ENCODE results near the gene EFL1.

The EFL1 gene

GRCh38 chr15:82118040-82118439, 144.5 kb downstream of the EFL1 start:
- TF ChIP-seq, protein P1, sequence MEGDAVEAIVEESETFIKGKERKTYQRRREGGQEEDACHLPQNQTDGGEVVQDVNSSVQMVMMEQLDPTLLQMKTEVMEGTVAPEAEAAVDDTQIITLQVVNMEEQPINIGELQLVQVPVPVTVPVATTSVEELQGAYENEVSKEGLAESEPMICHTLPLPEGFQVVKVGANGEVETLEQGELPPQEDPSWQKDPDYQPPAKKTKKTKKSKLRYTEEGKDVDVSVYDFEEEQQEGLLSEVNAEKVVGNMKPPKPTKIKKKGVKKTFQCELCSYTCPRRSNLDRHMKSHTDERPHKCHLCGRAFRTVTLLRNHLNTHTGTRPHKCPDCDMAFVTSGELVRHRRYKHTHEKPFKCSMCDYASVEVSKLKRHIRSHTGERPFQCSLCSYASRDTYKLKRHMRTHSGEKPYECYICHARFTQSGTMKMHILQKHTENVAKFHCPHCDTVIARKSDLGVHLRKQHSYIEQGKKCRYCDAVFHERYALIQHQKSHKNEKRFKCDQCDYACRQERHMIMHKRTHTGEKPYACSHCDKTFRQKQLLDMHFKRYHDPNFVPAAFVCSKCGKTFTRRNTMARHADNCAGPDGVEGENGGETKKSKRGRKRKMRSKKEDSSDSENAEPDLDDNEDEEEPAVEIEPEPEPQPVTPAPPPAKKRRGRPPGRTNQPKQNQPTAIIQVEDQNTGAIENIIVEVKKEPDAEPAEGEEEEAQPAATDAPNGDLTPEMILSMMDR (IDR thresholded peaks at IDR 0.05) = no peak
- H3K27me3 ChIP-seq = no peaks in the 10 kb centered on the region
- H3K9me3 ChIP-seq = no peaks in the 10 kb centered on the region
- no peaks in the 10 kb centered on the region for H3K36me3 ChIP-seq
- H3K4me3 ChIP-seq (ENCODE audit: low read depth in 1 of 2, low read length in 1 of 2) = no peak overlapping the region
- no peaks in the 10 kb centered on the region for H3K4me1 ChIP-seq (ENCODE audit: control insufficient read depth in 1 of 2, insufficient read depth in 1 of 2, low read depth in 1 of 2, low read length in 1 of 2)
- no peak overlapping the region for H3K27ac ChIP-seq

DNA sequence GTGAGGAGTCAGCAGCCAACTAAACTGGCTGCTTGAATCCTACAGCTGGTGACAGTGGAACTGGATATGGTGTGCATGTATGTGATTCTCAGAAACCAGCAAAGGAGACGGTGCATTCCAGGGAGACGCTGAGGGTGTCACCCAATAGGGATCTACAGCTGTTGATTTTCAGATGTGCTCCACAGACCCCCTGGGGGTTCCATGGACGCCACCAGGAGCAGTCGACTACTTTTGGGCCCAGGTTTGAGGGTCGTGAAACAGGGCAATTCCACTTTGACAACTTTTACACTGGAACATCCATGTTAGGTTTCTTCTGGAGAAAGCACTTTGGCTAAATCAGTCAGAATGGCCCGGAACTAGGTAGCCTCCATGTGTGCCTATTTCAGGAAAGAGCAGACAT, 145.2 kb downstream of the EFL1 start:
- H3K27ac ChIP-seq = no peak overlapping the region
- H3K27me3 ChIP-seq = no peaks in the 10 kb centered on the region
- TF ChIP-seq, protein P1 (IDR thresholded peaks at IDR 0.05) = no peak
- no peaks in the 10 kb centered on the region for H3K9me3 ChIP-seq
- H3K36me3 ChIP-seq = no peaks in the 10 kb centered on the region
- no peak overlapping the region for H3K4me3 ChIP-seq (ENCODE audit: low read depth in 1 of 2, low read length in 1 of 2)
- no peaks in the 10 kb centered on the region for H3K4me1 ChIP-seq (ENCODE audit: control insufficient read depth in 1 of 2, insufficient read depth in 1 of 2, low read depth in 1 of 2, low read length in 1 of 2)

- H3K36me3 ChIP-seq = no peaks in the 10 kb centered on the region
- TF ChIP-seq, protein P1 (IDR thresholded peaks at IDR 0.05) = no peak
- no peaks in the 10 kb centered on the region for H3K4me1 ChIP-seq (ENCODE audit: control insufficient read depth in 1 of 2, insufficient read depth in 1 of 2, low read depth in 1 of 2, low read length in 1 of 2)
- no peaks in the 10 kb centered on the region for H3K9me3 ChIP-seq
- no peaks in the 10 kb centered on the region for H3K27me3 ChIP-seq
- H3K27ac ChIP-seq = no peak overlapping the region
- H3K4me3 ChIP-seq (ENCODE audit: low read depth in 1 of 2, low read length in 1 of 2) = no peak overlapping the region
Observed at GRCh38 chr15:82114660-82115059, 147.9 kb downstream of the EFL1 start.

GRCh38 chr15:82113106-82113715, 149.3 kb downstream of the EFL1 start:
- Histone ChIP-seq H3K36me3 (no peaks in the 10 kb centered on the region), H3K4me1 (ENCODE audit: control insufficient read depth in 1 of 2, insufficient read depth in 1 of 2, low read depth in 1 of 2, low read length in 1 of 2) (no peaks in the 10 kb centered on the region), H3K27me3 (no peaks in the 10 kb centered on the region), H3K27ac (no peak overlapping the region), H3K4me3 (ENCODE audit: low read depth in 1 of 2, low read length in 1 of 2) (no peak overlapping the region), H3K9me3 (no peaks in the 10 kb centered on the region)
- TF ChIP-seq, protein P1 (IDR thresholded peaks at IDR 0.05) = no peak

- TF ChIP-seq, protein P1 (IDR thresholded peaks at IDR 0.05) = no peak
- Histone ChIP-seq H3K27ac (no peak overlapping the region), H3K27me3 (no peaks in the 10 kb centered on the region), H3K4me1 (ENCODE audit: control insufficient read depth in 1 of 2, insufficient read depth in 1 of 2, low read depth in 1 of 2, low read length in 1 of 2) (no peaks in the 10 kb centered on the region), H3K4me3 (ENCODE audit: low read depth in 1 of 2, low read length in 1 of 2) (no peak overlapping the region), H3K9me3 (no peaks in the 10 kb centered on the region), H3K36me3 (no peaks in the 10 kb centered on the region)
Observed at GRCh38 chr15:82111918-82112317, 150.6 kb downstream of the EFL1 start.

Measured in neutrophil (primary cell).